Liver (tissue), 3 donors: Measurements from ENCODE around the gene PRKN.

Experiments used
- JUND ChIP-seq, 2 donors: IDR thresholded peaks; 2 replicates each; pipeline ENCODE4 v1.6.1; 2016; ENCODE audit warnings: antibody characterized with exemption in 2 of 2
- RAD21 ChIP-seq, 2 donors: IDR thresholded peaks; 2 replicates each; pipeline ENCODE4 v1.6.1; 2016; ENCODE audit warnings: antibody characterized with exemption in 2 of 2, mild to moderate bottlenecking in 2 of 2
- RXRA ChIP-seq, 2 donors: IDR thresholded peaks; 2 replicates each; pipeline ENCODE4 v1.6.1; 2017 to 2018; ENCODE audit warnings: antibody characterized with exemption in 2 of 2, mild to moderate bottlenecking in 1 of 2
- TF ChIP-seq, protein P1 (sequence below): IDR thresholded peaks from 2 replicates; pipeline ENCODE4 v1.6.1; 2016; ENCODE audit warnings: antibody characterized with exemption
- TF ChIP-seq, protein P2 (sequence below): fragments of 150-350 bp; IDR thresholded peaks from 2 replicates; pipeline ENCODE4 v1.5.1; 2017; ENCODE audit warnings: improper control_type of control experiment, low read depth, low read length; ENCODE audit not compliant: missing input control
- donor health status: healthy.
- donor health status: healthy.

DNA sequence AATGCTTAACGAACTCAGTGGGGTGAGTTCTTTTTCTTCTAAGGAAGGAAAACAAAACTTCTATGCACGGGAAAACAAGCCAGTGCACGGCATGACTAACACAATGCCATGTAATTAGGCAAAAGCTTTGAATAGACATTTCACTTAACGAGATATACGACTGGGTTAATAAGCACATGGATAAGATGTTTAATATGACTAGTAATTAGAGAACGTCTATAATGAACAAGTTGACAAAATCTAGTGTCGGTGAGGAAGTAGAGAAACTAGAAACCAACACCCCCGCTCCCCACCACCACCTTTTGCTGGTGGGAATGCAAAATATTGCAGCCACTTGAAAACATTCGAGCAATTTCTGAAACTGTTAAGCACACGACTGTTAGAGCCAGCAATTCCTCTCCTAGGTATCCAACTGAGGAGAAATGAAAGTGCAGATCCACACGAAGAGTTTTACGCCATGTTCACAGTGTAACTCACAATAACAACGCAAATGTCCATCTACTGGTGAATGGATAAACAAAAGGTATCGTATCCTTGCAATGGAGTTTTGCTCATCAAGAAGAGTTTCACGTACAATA, 808.8 kb downstream of the PRKN start:
- TF ChIP-seq, protein P1, sequence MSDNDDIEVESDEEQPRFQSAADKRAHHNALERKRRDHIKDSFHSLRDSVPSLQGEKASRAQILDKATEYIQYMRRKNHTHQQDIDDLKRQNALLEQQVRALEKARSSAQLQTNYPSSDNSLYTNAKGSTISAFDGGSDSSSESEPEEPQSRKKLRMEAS = no peak
- TF ChIP-seq RAD21 (IDR thresholded peaks at IDR 0.05) (no peak), RXRA (IDR thresholded peaks at IDR 0.05) (no peak), JUND (IDR thresholded peaks at IDR 0.05) (no peak)
- TF ChIP-seq, protein P2, sequence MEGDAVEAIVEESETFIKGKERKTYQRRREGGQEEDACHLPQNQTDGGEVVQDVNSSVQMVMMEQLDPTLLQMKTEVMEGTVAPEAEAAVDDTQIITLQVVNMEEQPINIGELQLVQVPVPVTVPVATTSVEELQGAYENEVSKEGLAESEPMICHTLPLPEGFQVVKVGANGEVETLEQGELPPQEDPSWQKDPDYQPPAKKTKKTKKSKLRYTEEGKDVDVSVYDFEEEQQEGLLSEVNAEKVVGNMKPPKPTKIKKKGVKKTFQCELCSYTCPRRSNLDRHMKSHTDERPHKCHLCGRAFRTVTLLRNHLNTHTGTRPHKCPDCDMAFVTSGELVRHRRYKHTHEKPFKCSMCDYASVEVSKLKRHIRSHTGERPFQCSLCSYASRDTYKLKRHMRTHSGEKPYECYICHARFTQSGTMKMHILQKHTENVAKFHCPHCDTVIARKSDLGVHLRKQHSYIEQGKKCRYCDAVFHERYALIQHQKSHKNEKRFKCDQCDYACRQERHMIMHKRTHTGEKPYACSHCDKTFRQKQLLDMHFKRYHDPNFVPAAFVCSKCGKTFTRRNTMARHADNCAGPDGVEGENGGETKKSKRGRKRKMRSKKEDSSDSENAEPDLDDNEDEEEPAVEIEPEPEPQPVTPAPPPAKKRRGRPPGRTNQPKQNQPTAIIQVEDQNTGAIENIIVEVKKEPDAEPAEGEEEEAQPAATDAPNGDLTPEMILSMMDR = no peak
